PC-9 (cell line): ENCODE results near the gene SLC38A10. TPM values are rescaled to one million over a fixed set of nuclear protein-coding genes. Genes with fewer than 3 reads are reported as not detected.
A peak's percentile ranks its signal among the peaks of the same experiment; 100 is the strongest.

ENCODE experiments used
- BruUV-seq: library from RNA; stranded (reverse); fragments of 400-500 nt; replicated peaks from 2 replicates; lab custom pipeline; 2021; lab: Mats Ljungman, UMichigan
- CTCF ChIA-PET: fragments of 300-600 bp; sonication (Branson Sonifier 250); formaldehyde crosslinking; loops from one replicate; lab custom pipeline; 2022; ENCODE audit warnings: antibody characterized with exemption; lab: Charles Lee
- POLR2A ChIA-PET: fragments of 300-600 bp; sonication (Branson Sonifier 250); formaldehyde crosslinking; loops from one replicate; lab custom pipeline; 2022; ENCODE audit warnings: antibody characterized with exemption; ENCODE audit not compliant: unreplicated experiment; lab: Charles Lee
- DNase-seq, 2 experiments: peaks; one replicate each; pipeline versions ENCODE4 v3.0.0 to v3.0.0-alpha.2; 2015 to 2022; ENCODE audit warnings: mixed read lengths in 1 of 2
- H2AFZ ChIP-seq: fragments of 200-600 bp; sonication (generic); 2 replicates; pipeline ENCODE4 v1.8.1; 2017; ENCODE audit warnings: antibody characterized with exemption
- H3F3A ChIP-seq: fragments of 200-600 bp; sonication (generic); 2 replicates; pipeline ENCODE4 v1.8.1; 2017; ENCODE audit warnings: antibody characterized with exemption, mild to moderate bottlenecking, low read depth; ENCODE audit not compliant: insufficient read depth
- H3K27ac ChIP-seq: fragments of 200-600 bp; sonication (generic); 2 replicates; pipeline ENCODE4 v1.6.1; 2016; ENCODE audit warnings: mixed run types
- H3K27me3 ChIP-seq: fragments of 200-600 bp; sonication (generic); 2 replicates; pipeline ENCODE4 v1.6.1; 2016; ENCODE audit warnings: low read depth, mixed run types; ENCODE audit not compliant: insufficient read depth
- H3K36me3 ChIP-seq: fragments of 200-600 bp; sonication (generic); 2 replicates; pipeline ENCODE4 v1.6.1; 2016; ENCODE audit warnings: low read depth, mixed run types
- H3K4me1 ChIP-seq: fragments of 200-600 bp; sonication (generic); replicated peaks from 2 replicates; pipeline ENCODE4 v1.6.1; 2016; ENCODE audit warnings: mixed run types; ENCODE audit not compliant: insufficient read depth
- H3K4me2 ChIP-seq: fragments of 200-600 bp; sonication (generic); 2 replicates; pipeline ENCODE4 v1.6.1; 2017; ENCODE audit warnings: mixed run types
- H3K4me3 ChIP-seq: fragments of 200-600 bp; sonication (generic); 2 replicates; pipeline ENCODE4 v1.6.1; 2016; ENCODE audit warnings: mixed run types
- H3K79me2 ChIP-seq: fragments of 200-600 bp; sonication (generic); 2 replicates; pipeline ENCODE4 v1.6.1; 2017; ENCODE audit warnings: low read depth, mixed run types
- H3K9me2 ChIP-seq: fragments of 200-600 bp; sonication (generic); 2 replicates; pipeline ENCODE4 v1.8.1; 2017; ENCODE audit warnings: mild to moderate bottlenecking; ENCODE audit not compliant: insufficient read depth
- H3K9me3 ChIP-seq: fragments of 200-600 bp; sonication (generic); 2 replicates; pipeline ENCODE4 v1.8.1; 2016; ENCODE audit warnings: low read depth; ENCODE audit not compliant: insufficient read depth
- H4K20me1 ChIP-seq: fragments of 200-600 bp; sonication (generic); 2 replicates; pipeline ENCODE4 v1.8.1; 2017; ENCODE audit not compliant: insufficient read depth
- EZH2 ChIP-seq: fragments of 200-600 bp; sonication (generic); IDR thresholded peaks from 2 replicates; pipeline ENCODE4 v1.8.0; 2017; ENCODE audit warnings: antibody characterized with exemption, low read depth
- intact Hi-C: fragments of 100-400 bp; cut with micrococcal nuclease; formaldehyde crosslinking; loops from one replicate; pipeline ENCODE4 v1.10.0; 2022; ENCODE audit not compliant: unreplicated experiment
- total RNA-seq: library from RNA; stranded (reverse); gene quantifications from 2 replicates; pipeline ENCODE4 v1.2.3, GENCODE V29; 2021
- TF ChIP-seq, protein P1 (sequence below): fragments of 200-600 bp; sonication (generic); conservative IDR thresholded peaks from 2 replicates; pipeline ENCODE4 v1.6.1; 2017; ENCODE audit warnings: mixed run types, antibody characterized with exemption, mild to moderate bottlenecking, moderate library complexity

SLC38A10 gene
- total RNA-seq, 1 experiment from 2014 or later = 127 TPM

DNA sequence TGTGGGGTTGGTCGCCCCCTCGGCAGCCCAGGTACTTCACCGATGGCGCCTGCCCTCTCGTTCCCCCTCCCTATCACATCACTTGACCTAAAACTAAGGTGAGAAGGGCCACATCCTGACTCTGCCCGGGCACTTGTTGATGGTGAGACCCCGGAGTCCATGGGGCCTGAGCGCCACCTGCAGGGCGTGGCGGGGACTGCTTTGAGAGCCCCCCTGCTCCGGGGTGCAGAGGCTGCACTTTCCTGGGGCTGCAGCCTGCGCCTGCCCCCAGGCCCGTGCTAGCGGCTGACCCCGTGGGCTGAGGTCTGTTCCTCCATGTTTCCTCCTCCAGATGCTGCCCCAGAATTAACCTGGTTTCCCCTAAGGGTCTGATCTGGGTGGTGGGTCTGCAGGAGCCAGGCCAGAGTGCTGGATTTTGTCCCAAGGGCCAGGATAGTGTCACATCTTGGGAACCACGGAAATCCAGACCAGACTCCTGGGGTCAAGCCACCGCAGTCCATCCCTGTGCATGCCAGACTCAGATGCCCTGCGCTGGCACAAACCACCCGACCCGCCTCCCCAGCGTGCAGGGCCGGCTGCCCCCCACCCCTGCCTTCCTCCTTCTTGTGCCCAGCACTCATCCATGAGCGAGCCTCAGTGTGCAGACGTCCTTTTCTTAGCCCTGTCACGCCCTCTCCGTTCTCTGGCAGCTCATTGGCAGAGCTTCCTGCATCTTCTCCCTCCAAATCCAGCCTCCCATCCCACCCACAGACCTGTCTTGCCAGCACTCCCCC is 53.3 kb downstream of the SLC38A10 start:
- H3K9me3 ChIP-seq = no peaks in the 10 kb centered on the region
- H3K36me3 ChIP-seq = no peaks in the 10 kb centered on the region
- no peak overlapping the region for H3K4me3 ChIP-seq
- TF ChIP-seq, protein P1, sequence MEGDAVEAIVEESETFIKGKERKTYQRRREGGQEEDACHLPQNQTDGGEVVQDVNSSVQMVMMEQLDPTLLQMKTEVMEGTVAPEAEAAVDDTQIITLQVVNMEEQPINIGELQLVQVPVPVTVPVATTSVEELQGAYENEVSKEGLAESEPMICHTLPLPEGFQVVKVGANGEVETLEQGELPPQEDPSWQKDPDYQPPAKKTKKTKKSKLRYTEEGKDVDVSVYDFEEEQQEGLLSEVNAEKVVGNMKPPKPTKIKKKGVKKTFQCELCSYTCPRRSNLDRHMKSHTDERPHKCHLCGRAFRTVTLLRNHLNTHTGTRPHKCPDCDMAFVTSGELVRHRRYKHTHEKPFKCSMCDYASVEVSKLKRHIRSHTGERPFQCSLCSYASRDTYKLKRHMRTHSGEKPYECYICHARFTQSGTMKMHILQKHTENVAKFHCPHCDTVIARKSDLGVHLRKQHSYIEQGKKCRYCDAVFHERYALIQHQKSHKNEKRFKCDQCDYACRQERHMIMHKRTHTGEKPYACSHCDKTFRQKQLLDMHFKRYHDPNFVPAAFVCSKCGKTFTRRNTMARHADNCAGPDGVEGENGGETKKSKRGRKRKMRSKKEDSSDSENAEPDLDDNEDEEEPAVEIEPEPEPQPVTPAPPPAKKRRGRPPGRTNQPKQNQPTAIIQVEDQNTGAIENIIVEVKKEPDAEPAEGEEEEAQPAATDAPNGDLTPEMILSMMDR = peak; percentile 75
- no peak for TF ChIP-seq EZH2
- H3K4me2 ChIP-seq = no peak overlapping the region
- H3K4me1 ChIP-seq = peaks cover 6% of the 10 kb centered on the region; the same call in 1 of the 2 replicates
- peak in 1 of 2 experiments; percentile 66 for DNase-seq
- no peaks in the 10 kb centered on the region; the same call in 1 of the 2 replicates for H4K20me1 ChIP-seq
- no peaks in the 10 kb centered on the region for H3K27me3 ChIP-seq
- ChIA-PET POLR2A (no interaction called here), CTCF (no interaction called here)
- H3K27ac ChIP-seq = no peak overlapping the region
- H3K9me2 ChIP-seq = no peaks in the 10 kb centered on the region
- intact Hi-C loops = loop anchor here (5.0 kb wide), 1 partner anchor 320 kb away; no protein-coding TSS in a partner anchor
- H2AFZ ChIP-seq = no peak overlapping the region
- H3K79me2 ChIP-seq = peaks cover 15% of the 10 kb centered on the region
- no TSS peak for BruUV-seq
- 0 out of 2 replicates have a peak, but pooled peaks cover 7% of the 10 kb centered on the region for H3F3A ChIP-seq

DNA sequence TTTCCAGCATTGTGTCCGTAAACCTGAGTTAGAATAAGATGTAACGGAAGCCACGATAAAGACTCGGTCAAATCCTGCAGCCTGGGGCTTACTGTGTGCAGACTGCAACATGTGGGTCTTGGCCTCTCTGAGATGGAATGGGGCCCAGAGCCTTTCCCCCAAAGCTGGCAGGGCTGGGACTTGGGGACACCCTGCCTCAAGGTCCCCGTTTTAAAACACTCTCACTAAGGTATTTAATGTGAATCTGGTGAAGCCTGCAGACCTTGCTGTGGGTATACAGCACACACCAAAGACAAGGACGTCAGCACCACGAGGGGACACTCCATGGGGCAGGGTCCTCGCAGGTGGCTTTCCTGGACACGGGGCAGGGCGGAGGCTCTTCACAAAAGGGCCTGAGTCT is 53.9 kb downstream of the SLC38A10 start:
- Histone ChIP-seq H3K9me2 (no peaks in the 10 kb centered on the region), H2AFZ (no peak overlapping the region), H3K9me3 (no peaks in the 10 kb centered on the region), H3K4me1 (peaks cover 6% of the 10 kb centered on the region; the same call in 1 of the 2 replicates), H3K4me2 (no peak overlapping the region), H3K27me3 (no peaks in the 10 kb centered on the region), H3K27ac (no peak overlapping the region), H3K36me3 (no peaks in the 10 kb centered on the region), H3K4me3 (no peak overlapping the region), H4K20me1 (no peaks in the 10 kb centered on the region; the same call in 1 of the 2 replicates), H3F3A (0 out of 2 replicates have a peak, but pooled peaks cover 7% of the 10 kb centered on the region), H3K79me2 (peaks cover 15% of the 10 kb centered on the region)
- intact Hi-C loops = loop anchor here (5.0 kb wide), 1 partner anchor 319 kb away; no protein-coding TSS in a partner anchor
- POLR2A ChIA-PET = no interaction called here
- CTCF ChIA-PET = no interaction called here
- no peak for TF ChIP-seq EZH2
- TF ChIP-seq, protein P1 = no peak
- DNase-seq = no peak
- BruUV-seq = no TSS peak

DNA sequence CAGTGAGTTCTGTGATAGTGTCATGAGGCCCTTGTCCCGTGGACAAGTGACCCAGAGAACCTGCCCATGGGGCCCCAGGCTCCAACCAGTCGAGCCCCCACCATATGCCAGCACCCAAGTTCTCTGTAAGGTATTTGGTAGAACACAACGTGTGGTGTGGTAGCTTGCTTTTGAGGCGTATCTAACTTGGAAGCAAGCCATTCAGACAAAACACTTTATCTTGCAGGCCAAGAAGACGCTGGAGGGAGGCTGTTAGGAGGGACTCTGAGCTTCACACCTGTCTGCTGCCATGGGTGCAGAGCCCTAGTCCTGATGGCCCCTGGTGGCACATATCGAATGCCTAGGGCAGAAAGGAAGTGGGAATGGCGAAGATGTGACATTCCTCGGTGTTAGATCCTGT is 54.3 kb downstream of the SLC38A10 start:
- Histone ChIP-seq H3K4me1 (peaks cover 6% of the 10 kb centered on the region; the same call in 1 of the 2 replicates), H3K36me3 (no peaks in the 10 kb centered on the region)

More for the DNA sequence above, 54.3 kb downstream of the SLC38A10 start:
- ChIA-PET CTCF (no interaction called here), POLR2A (no interaction called here)
- no peaks in the 10 kb centered on the region; the same call in 1 of the 2 replicates for H4K20me1 ChIP-seq
- no peak overlapping the region for H3K27ac ChIP-seq
- no peaks in the 10 kb centered on the region for H3K27me3 ChIP-seq
- peak overlapping the region; percentile 87; the same call in 1 of the 2 replicates for H3K4me2 ChIP-seq
- H3F3A ChIP-seq = 0 out of 2 replicates have a peak, but pooled peaks cover 7% of the 10 kb centered on the region
- BruUV-seq = no TSS peak
- peaks cover 15% of the 10 kb centered on the region for H3K79me2 ChIP-seq
- TF ChIP-seq, protein P1 = no peak
- TF ChIP-seq EZH2 = no peak
- H3K9me3 ChIP-seq = no peaks in the 10 kb centered on the region
- no peak overlapping the region for H2AFZ ChIP-seq
- H3K4me3 ChIP-seq = no peak overlapping the region; the same call in 1 of the 2 replicates
- DNase-seq = no peak
- intact Hi-C loops = loop anchor here (5.0 kb wide), 1 partner anchor 318 kb away; no protein-coding TSS in a partner anchor
- no peaks in the 10 kb centered on the region for H3K9me2 ChIP-seq
